Tibial artery (tissue), 4 donors: ENCODE measurements around the gene CAND2.

Experiments used
- DNase-seq, 2 donors: peaks; one replicate each; pipeline ENCODE4 v3.0.0-alpha.2; 2019
- H3K27ac ChIP-seq, 2 donors: fragments of 200-600 bp; sonication (generic) in 1 of 2; 1 replicate in 1 of 2; 2 replicates in 1 of 2; pipeline ENCODE4 v1.5.1; 2018 to 2019; ENCODE audit warnings: mild to moderate bottlenecking in 1 of 2
- H3K27me3 ChIP-seq, 2 donors: fragments of 200-600 bp; sonication (generic) in 1 of 2; one replicate each; pipeline versions ENCODE4 v1.5.1 to v1.6.0; 2016 to 2019
- H3K36me3 ChIP-seq, 3 donors: fragments of 200-600 bp; sonication (generic) in 2 of 3; one replicate each; pipeline ENCODE4 v1.5.1; 2016 to 2019; ENCODE audit warnings: mild to moderate bottlenecking in 2 of 3
- H3K4me1 ChIP-seq, 4 donors: fragments of 200-600 bp; sonication (generic) in 2 of 4; 1 replicate in 3 of 4; 2 replicates in 1 of 4; pipeline ENCODE4 v1.5.1; 2016 to 2019
- H3K4me3 ChIP-seq, 2 donors: fragments of 200-600 bp; sonication (generic) in 1 of 2; 1 replicate in 1 of 2; 2 replicates in 1 of 2; pipeline ENCODE4 v1.5.1; 2018 to 2019; ENCODE audit warnings: mild to moderate bottlenecking in 2 of 2
- H3K9me3 ChIP-seq, 3 donors: fragments of 200-600 bp; sonication (generic) in 1 of 3; one replicate each; pipeline ENCODE4 v1.5.1; 2016 to 2019
- CTCF ChIP-seq, 2 experiments: fragments of 200-600 bp in 1 of 2; fragments of 450-650 bp in 1 of 2; IDR thresholded peaks; one replicate each; pipeline ENCODE4 v1.5.1; 2017 to 2019; ENCODE audit warnings: antibody characterized with exemption in 2 of 2, mild to moderate bottlenecking in 1 of 2, moderate library complexity in 1 of 2
- intact Hi-C: fragments of 100-400 bp; cut with DNase I; formaldehyde crosslinking; loops from one replicate; pipeline ENCODE4 v1.15.0; 2023; ENCODE audit warnings: low total_unique reads

CAND2 gene

GRCh38 chr3:12812812-12813211 is 16.3 kb downstream of the CAND2 start:
- H3K4me3 ChIP-seq, result no peak overlapping the region
- TF ChIP-seq CTCF (IDR thresholded peaks at IDR 0.05), result no peak
- intact Hi-C loops, result no loop called here
- no peak for DNase-seq
- H3K9me3 ChIP-seq, result no peaks in the 10 kb centered on the region
- peaks cover 0 to 27% (median 17%) of the 10 kb centered on the region in 4 donors for H3K4me1 ChIP-seq
- H3K27ac ChIP-seq, result no peak overlapping the region
- H3K36me3 ChIP-seq, result peaks cover 31 to 54% (median 49%) of the 10 kb centered on the region in 3 donors
- no peaks in the 10 kb centered on the region for H3K27me3 ChIP-seq

GRCh38 chr3:12813967-12814366 is 17.5 kb downstream of the CAND2 start:
- DNase-seq, result no peak
- TF ChIP-seq CTCF (IDR thresholded peaks at IDR 0.05), result no peak
- no peak overlapping the region for H3K4me3 ChIP-seq
- H3K27ac ChIP-seq, result no peak overlapping the region
- peaks cover 41 to 62% (median 57%) of the 10 kb centered on the region in 3 donors for H3K36me3 ChIP-seq
- intact Hi-C loops, result no loop called here
- no peaks in the 10 kb centered on the region for H3K27me3 ChIP-seq
- H3K9me3 ChIP-seq, result no peaks in the 10 kb centered on the region
- peaks cover 0 to 20% (median 12%) of the 10 kb centered on the region in 4 donors for H3K4me1 ChIP-seq

GRCh38 chr3:12815078-12815477 is 18.6 kb downstream of the CAND2 start:
- Histone ChIP-seq H3K27ac (no peak overlapping the region), H3K4me3 (no peak overlapping the region), H3K4me1 (peaks cover 0 to 9% (median 4%) of the 10 kb centered on the region in 4 donors), H3K9me3 (no peaks in the 10 kb centered on the region), H3K27me3 (no peaks in the 10 kb centered on the region), H3K36me3 (peaks cover 52 to 72% (median 64%) of the 10 kb centered on the region in 3 donors)
- no peak for DNase-seq
- intact Hi-C loops, result no loop called here
- no peak for TF ChIP-seq CTCF (IDR thresholded peaks at IDR 0.05)

GRCh38 chr3:12815719-12816118 is 19.2 kb downstream of the CAND2 start:
- TF ChIP-seq CTCF (IDR thresholded peaks at IDR 0.05), result no peak
- Histone ChIP-seq H3K36me3 (peaks cover 59 to 78% (median 70%) of the 10 kb centered on the region in 3 donors), H3K9me3 (no peaks in the 10 kb centered on the region), H3K4me3 (no peak overlapping the region), H3K27me3 (no peaks in the 10 kb centered on the region), H3K27ac (no peak overlapping the region), H3K4me1 (peaks cover 0 to 5% (median 2%) of the 10 kb centered on the region in 4 donors)
- intact Hi-C loops, result no loop called here
- DNase-seq, result no peak

GRCh38 chr3:12816521-12817342 is 20.3 kb downstream of the CAND2 start:
- Histone ChIP-seq H3K27ac (no peak overlapping the region), H3K27me3 (no peaks in the 10 kb centered on the region), H3K4me1 (no peaks in the 10 kb centered on the region), H3K9me3 (no peaks in the 10 kb centered on the region), H3K36me3 (peaks cover 59 to 86% (median 73%) of the 10 kb centered on the region in 3 donors), H3K4me3 (no peak overlapping the region)
- intact Hi-C loops, result no loop called here
- no peak for DNase-seq
- TF ChIP-seq CTCF (IDR thresholded peaks at IDR 0.05), result no peak
